ENCODE results near the gene SH3RF3.

SH3RF3 gene

GRCh38 chr2:109321570-109321969, 192.6 kb downstream of the SH3RF3 start:
- DNase-seq (ENCODE audit: low read depth, low spot score) = no peak
- H3K4me3 ChIP-seq (ENCODE audit: low read depth, low read length) = no peak overlapping the region
- CTCF ChIA-PET = no interaction called here
- POLR2A ChIA-PET = no interaction called here
- no peak for TF ChIP-seq CTCF (IDR thresholded peaks at IDR 0.05; ENCODE audit: insufficient read depth, low read length, missing control alignments)

GRCh38 chr2:109322111-109322510, 193.1 kb downstream of the SH3RF3 start:
- ChIA-PET POLR2A (no interaction called here), CTCF (interaction anchor here (0.6 to 0.9 kb wide), 3 partner anchors 11 to 415 kb away, joined by 3 to 9 read pairs (median 4); no protein-coding TSS in a partner anchor)
- DNase-seq (ENCODE audit: low read depth, low spot score) = peak; percentile 87
- TF ChIP-seq CTCF (IDR thresholded peaks at IDR 0.05; ENCODE audit: insufficient read depth, low read length, missing control alignments) = no peak
- no peak overlapping the region for H3K4me3 ChIP-seq (ENCODE audit: low read depth, low read length)

GRCh38 chr2:109322641-109323040, 193.6 kb downstream of the SH3RF3 start:
- DNase-seq (ENCODE audit: low read depth, low spot score) = no peak
- ChIA-PET POLR2A (interaction anchor here (1.2 kb wide), 1 partner anchor 10 kb away, joined by 3 read pairs; no protein-coding TSS in a partner anchor), CTCF (interaction anchor here (0.6 to 0.9 kb wide), 3 partner anchors 10 to 414 kb away, joined by 3 to 9 read pairs (median 4); no protein-coding TSS in a partner anchor)
- no peak overlapping the region for H3K4me3 ChIP-seq (ENCODE audit: low read depth, low read length)
- TF ChIP-seq CTCF (IDR thresholded peaks at IDR 0.05; ENCODE audit: insufficient read depth, low read length, missing control alignments) = no peak

- DNase-seq (ENCODE audit: low read depth, low spot score) = peak; percentile 96
- H3K4me3 ChIP-seq (ENCODE audit: low read depth, low read length) = no peak overlapping the region
- no peak for TF ChIP-seq CTCF (IDR thresholded peaks at IDR 0.05; ENCODE audit: insufficient read depth, low read length, missing control alignments)
- ChIA-PET CTCF (no interaction called here), POLR2A (no interaction called here)
Measured at GRCh38 chr2:109324861-109325260, 195.9 kb downstream of the SH3RF3 start.

- POLR2A ChIA-PET = no interaction called here
- no peak for DNase-seq (ENCODE audit: low read depth, low spot score)
- no peak overlapping the region for H3K4me3 ChIP-seq (ENCODE audit: low read depth, low read length)
- CTCF ChIA-PET = no interaction called here
- no peak for TF ChIP-seq CTCF (IDR thresholded peaks at IDR 0.05; ENCODE audit: insufficient read depth, low read length, missing control alignments)
Measured at GRCh38 chr2:109325570-109325969, 196.6 kb downstream of the SH3RF3 start.

GRCh38 chr2:109326306-109326705, 197.3 kb downstream of the SH3RF3 start:
- no peak for TF ChIP-seq CTCF (IDR thresholded peaks at IDR 0.05; ENCODE audit: insufficient read depth, low read length, missing control alignments)
- no peak overlapping the region for H3K4me3 ChIP-seq (ENCODE audit: low read depth, low read length)
- no peak for DNase-seq (ENCODE audit: low read depth, low spot score)
- POLR2A ChIA-PET = no interaction called here
- CTCF ChIA-PET = no interaction called here

All from AG04449 (cell line).